ENCODE results near the gene RAD18. TPM values are rescaled to one million over a fixed set of nuclear protein-coding genes. Genes with fewer than 3 reads are reported as not detected.

Gene RAD18
- total and polyA plus RNA-seq, 2 donors (not counting 1 experiment from before 2014, with no cell fraction given) = 4.8 to 21.3 TPM

GRCh38 chr3:8980756-8981257 lies 17.5 kb upstream of the RAD18 start:
- Histone ChIP-seq H3K9ac (ENCODE audit: low read length) (no peak overlapping the region), H3K27me3 (replicated peaks in 1 of 4; ENCODE audit: control extremely low read depth in 1 of 4, control insufficient read depth in 3 of 4, insufficient read depth in 4 of 4, low read length in 3 of 4) (peaks cover 0 to 28% (median 17%) of the 10 kb centered on the region in 4 experiments), H3K79me2 (ENCODE audit: control insufficient read depth, insufficient read depth, low read length) (no peaks in the 10 kb centered on the region), H2AFZ (ENCODE audit: insufficient read depth, low read depth, low read length, poor library complexity, severe bottlenecking) (no peak overlapping the region), H4K20me1 (ENCODE audit: control insufficient read depth, insufficient read depth, low read length, poor library complexity, severe bottlenecking) (no peaks in the 10 kb centered on the region), H3K27ac (ENCODE audit: low read length in 2 of 2) (no peak overlapping the region), H3K4me2 (replicated peaks; ENCODE audit: low read depth, low read length, poor library complexity, severe bottlenecking) (no peak overlapping the region), H3K9me3 (ENCODE audit: control extremely low read depth in 1 of 3, control insufficient read depth in 2 of 3, insufficient read depth in 1 of 3, low read length in 2 of 3) (peaks cover 0 to 6% (median 3%) of the 10 kb centered on the region in 3 donors), H3K4me3 (ENCODE audit: control extremely low read depth in 1 of 5, extremely low read depth in 1 of 5, insufficient read depth in 1 of 5, low read depth in 2 of 5, low read length in 4 of 5) (no peak overlapping the region), H3K4me1 (ENCODE audit: control insufficient read depth in 2 of 2, insufficient read depth in 2 of 2, low read length in 2 of 2) (no peaks in the 10 kb centered on the region), H3K36me3 (replicated peaks in 1 of 2; ENCODE audit: control extremely low read depth in 1 of 2, control insufficient read depth in 1 of 2, extremely low read depth in 1 of 2, insufficient read depth in 2 of 2, low read length in 1 of 2) (no peaks in the 10 kb centered on the region)
- CTCF ChIA-PET = interaction anchor here (1.2 kb wide), 1 partner anchor 14 kb away, joined by 3 read pairs; no protein-coding TSS in a partner anchor
- 89% methylated on average over 6 of the region's 6 CpGs for WGBS (ENCODE audit: insufficient coverage)
- intact Hi-C loops (cut with micrococcal nuclease) = no loop called here
- Mint-ChIP-seq H3K9me3 (ENCODE audit: insufficient read depth) (peaks cover 3% of the 10 kb centered on the region), H3K4me1 (peaks cover 2% of the 10 kb centered on the region), H3K4me3 (no peak overlapping the region), H3K27me3 (peaks cover 34% of the 10 kb centered on the region), H3K27ac (no peak overlapping the region)
- ATAC-seq (ENCODE audit: low read depth) (no peak), DNase-seq (no peak)
- TF ChIP-seq CTCF (IDR thresholded peaks at IDR 0.05) (no peak), EZH2 (IDR thresholded peaks at IDR 0.05; ENCODE audit: borderline replicate concordance, insufficient read depth, low read depth, low read length, poor library complexity, severe bottlenecking) (no peak)
- POLR2A ChIA-PET = no interaction called here

- no peaks in the 10 kb centered on the region for H3K79me2 ChIP-seq (ENCODE audit: control insufficient read depth, insufficient read depth, low read length)
- H3K27me3 ChIP-seq (replicated peaks in 1 of 4; ENCODE audit: control extremely low read depth in 1 of 4, control insufficient read depth in 3 of 4, insufficient read depth in 4 of 4, low read length in 3 of 4) = peaks cover 0 to 28% (median 17%) of the 10 kb centered on the region in 4 experiments
- peaks cover 0 to 6% (median 0%) of the 10 kb centered on the region in 3 donors for H3K9me3 ChIP-seq (ENCODE audit: control extremely low read depth in 1 of 3, control insufficient read depth in 2 of 3, insufficient read depth in 1 of 3, low read length in 2 of 3)
- Mint-ChIP-seq H3K27me3 (peaks cover 34% of the 10 kb centered on the region), H3K27ac (no peak overlapping the region), H3K4me1 (peaks cover 2% of the 10 kb centered on the region), H3K9me3 (ENCODE audit: insufficient read depth) (peaks cover 3% of the 10 kb centered on the region), H3K4me3 (no peak overlapping the region)
- ATAC-seq (ENCODE audit: low read depth) (no peak), DNase-seq (no peak)
- ChIA-PET CTCF (no interaction called here), POLR2A (no interaction called here)
- H3K4me3 ChIP-seq (ENCODE audit: control extremely low read depth in 1 of 5, extremely low read depth in 1 of 5, insufficient read depth in 1 of 5, low read depth in 2 of 5, low read length in 4 of 5) = no peak overlapping the region
- intact Hi-C loops (cut with micrococcal nuclease) = no loop called here
- H3K4me1 ChIP-seq (ENCODE audit: control insufficient read depth in 2 of 2, insufficient read depth in 2 of 2, low read length in 2 of 2) = no peaks in the 10 kb centered on the region
- H4K20me1 ChIP-seq (ENCODE audit: control insufficient read depth, insufficient read depth, low read length, poor library complexity, severe bottlenecking) = no peaks in the 10 kb centered on the region
- no peak for TF ChIP-seq EZH2 (IDR thresholded peaks at IDR 0.05; ENCODE audit: borderline replicate concordance, insufficient read depth, low read depth, low read length, poor library complexity, severe bottlenecking)
- no peak for TF ChIP-seq CTCF (IDR thresholded peaks at IDR 0.05)
- H2AFZ ChIP-seq (ENCODE audit: insufficient read depth, low read depth, low read length, poor library complexity, severe bottlenecking) = no peak overlapping the region
- WGBS (ENCODE audit: insufficient coverage) = no CpG with 5 or more reads among the region's 1 CpG
- H3K27ac ChIP-seq (ENCODE audit: low read length in 2 of 2) = no peak overlapping the region
- H3K9ac ChIP-seq (ENCODE audit: low read length) = no peak overlapping the region
- H3K36me3 ChIP-seq (replicated peaks in 1 of 2; ENCODE audit: control extremely low read depth in 1 of 2, control insufficient read depth in 1 of 2, extremely low read depth in 1 of 2, insufficient read depth in 2 of 2, low read length in 1 of 2) = no peaks in the 10 kb centered on the region
- H3K4me2 ChIP-seq (replicated peaks; ENCODE audit: low read depth, low read length, poor library complexity, severe bottlenecking) = no peak overlapping the region
These were observed 16.0 kb upstream of the RAD18 start for GRCh38 chr3:8979262-8979661.
